Ascending aorta (tissue), 2 donors: ENCODE results near the gene NAV3. TPM values are rescaled to one million over a fixed set of nuclear protein-coding genes. Genes with fewer than 3 reads are reported as not detected.

ENCODE experiments used
- DNase-seq, 2 donors: peaks; one replicate each; pipeline ENCODE4 v3.0.0-alpha.2; 2019; ENCODE audit warnings: low spot score in 2 of 2
- H3K27ac ChIP-seq, 2 donors: fragments of 200-600 bp; sonication (generic); one replicate each; pipeline ENCODE4 v1.5.1; 2016 to 2017; ENCODE audit warnings: mild to moderate bottlenecking in 1 of 2
- H3K27me3 ChIP-seq: fragments of 200-600 bp; sonication (generic); one replicate; pipeline ENCODE4 v1.5.1; 2017
- H3K36me3 ChIP-seq, 2 donors: fragments of 200-600 bp; sonication (generic); one replicate each; pipeline ENCODE4 v1.5.1; 2016
- H3K4me1 ChIP-seq, 2 donors: fragments of 200-600 bp; sonication (generic); one replicate each; pipeline ENCODE4 v1.5.1; 2016 to 2017; ENCODE audit warnings: mild to moderate bottlenecking in 1 of 2
- H3K4me3 ChIP-seq, 2 donors: fragments of 200-600 bp; sonication (generic); one replicate each; pipeline ENCODE4 v1.5.1; 2016 to 2017; ENCODE audit warnings: mild to moderate bottlenecking in 1 of 2
- H3K9me3 ChIP-seq, 2 donors: fragments of 200-600 bp; sonication (generic); one replicate each; pipeline ENCODE4 v1.5.1; 2016
- CTCF ChIP-seq, 3 experiments: fragments of 200-600 bp in 2 of 3; fragments of 450-650 bp in 1 of 3; sonication (generic) in 2 of 3; IDR thresholded peaks; one replicate each; pipeline ENCODE4 v1.5.1; 2016 to 2019; ENCODE audit warnings: antibody characterized with exemption in 3 of 3, mild to moderate bottlenecking in 1 of 3, moderate library complexity in 1 of 3
- intact Hi-C: fragments of 100-400 bp; cut with DNase I; formaldehyde crosslinking; loops from one replicate; pipeline ENCODE4 v1.15.1; 2023
- total RNA-seq: library from RNA; depleted of rRNA; stranded (reverse); fragments of >200 nt; gene quantifications from one replicate; pipeline ENCODE4 v1.1.0, GENCODE V29; 2016

Gene NAV3
- total RNA-seq, 1 donor from 2014 or later = 9.7 TPM

- H3K27me3 ChIP-seq = no peaks in the 10 kb centered on the region
- no peaks in the 10 kb centered on the region for H3K36me3 ChIP-seq
- H3K9me3 ChIP-seq = no peaks in the 10 kb centered on the region
- peak; percentile 35 to 72 (median 66) for TF ChIP-seq CTCF (IDR thresholded peaks at IDR 0.05)
- intact Hi-C loops = loop anchor here (2.0 kb wide), 1 partner anchor 201 kb away; no protein-coding TSS in a partner anchor
- H3K4me3 ChIP-seq = no peak overlapping the region
- H3K4me1 ChIP-seq = no peaks in the 10 kb centered on the region
- DNase-seq = peak in 1 of 2 donors; percentile 75
- H3K27ac ChIP-seq = no peak overlapping the region
Observed at GRCh38 chr12:77925536-77926108, 94.9 kb downstream of the NAV3 start.

- no peak for DNase-seq
- H3K27me3 ChIP-seq = no peaks in the 10 kb centered on the region
- no peak overlapping the region for H3K4me3 ChIP-seq
- H3K36me3 ChIP-seq = no peaks in the 10 kb centered on the region
- H3K9me3 ChIP-seq = no peaks in the 10 kb centered on the region
- no peak overlapping the region for H3K27ac ChIP-seq
- H3K4me1 ChIP-seq = no peaks in the 10 kb centered on the region
- intact Hi-C loops = no loop called here
- TF ChIP-seq CTCF (IDR thresholded peaks at IDR 0.05) = no peak
Observed at GRCh38 chr12:77928078-77928477, 97.4 kb downstream of the NAV3 start.

GRCh38 chr12:77932216-77932615 is 101.5 kb downstream of the NAV3 start:
- intact Hi-C loops = no loop called here
- no peak for TF ChIP-seq CTCF (IDR thresholded peaks at IDR 0.05)
- H3K36me3 ChIP-seq = no peaks in the 10 kb centered on the region

GRCh38 chr12:77938301-77938700 is 107.6 kb downstream of the NAV3 start:
- Histone ChIP-seq H3K9me3 (no peaks in the 10 kb centered on the region), H3K27ac (no peak overlapping the region), H3K36me3 (no peaks in the 10 kb centered on the region), H3K27me3 (no peaks in the 10 kb centered on the region), H3K4me3 (no peak overlapping the region), H3K4me1 (no peaks in the 10 kb centered on the region)
- intact Hi-C loops = no loop called here
- no peak for TF ChIP-seq CTCF (IDR thresholded peaks at IDR 0.05)
- no peak for DNase-seq

More at GRCh38 chr12:77932216-77932615, 101.5 kb downstream of the NAV3 start:
- Histone ChIP-seq H3K9me3 (no peaks in the 10 kb centered on the region), H3K27ac (no peak overlapping the region), H3K27me3 (no peaks in the 10 kb centered on the region), H3K4me1 (no peaks in the 10 kb centered on the region), H3K4me3 (no peak overlapping the region)
- DNase-seq = no peak

- TF ChIP-seq CTCF (IDR thresholded peaks at IDR 0.05) = no peak
- Histone ChIP-seq H3K4me1 (no peaks in the 10 kb centered on the region), H3K9me3 (no peaks in the 10 kb centered on the region), H3K36me3 (no peaks in the 10 kb centered on the region), H3K4me3 (no peak overlapping the region), H3K27me3 (no peaks in the 10 kb centered on the region), H3K27ac (no peak overlapping the region)
- intact Hi-C loops = no loop called here
- no peak for DNase-seq
Observed at GRCh38 chr12:77940011-77940423, 109.3 kb downstream of the NAV3 start.

GRCh38 chr12:77940567-77940966 is 109.9 kb downstream of the NAV3 start:
- Histone ChIP-seq H3K4me1 (no peaks in the 10 kb centered on the region), H3K27ac (no peak overlapping the region)

More at GRCh38 chr12:77940567-77940966, 109.9 kb downstream of the NAV3 start:
- no peak for DNase-seq
- intact Hi-C loops = no loop called here
- Histone ChIP-seq H3K27me3 (no peaks in the 10 kb centered on the region), H3K9me3 (no peaks in the 10 kb centered on the region), H3K36me3 (no peaks in the 10 kb centered on the region), H3K4me3 (no peak overlapping the region)
- TF ChIP-seq CTCF (IDR thresholded peaks at IDR 0.05) = no peak
